ENCODE measurements around the gene KCNT1. TPM values are rescaled to one million over a fixed set of nuclear protein-coding genes. Genes with fewer than 3 reads are reported as not detected.

Gene KCNT1
- polyA plus RNA-seq, 1 donor (not counting 4 experiments of a cell fraction or from before 2014, with no cell fraction given), result not detected

- no peak overlapping the region for H3K9ac ChIP-seq (ENCODE audit: control insufficient read depth, extremely low read depth, insufficient read depth, low read length)
- FAIRE-seq (no peak), DNase-seq (ENCODE audit: low read depth, low spot score) (no peak)
- no peaks in the 10 kb centered on the region for H3K4me1 ChIP-seq (ENCODE audit: control insufficient read depth, extremely low read depth, insufficient read depth, low read length)
- no peaks in the 10 kb centered on the region for H3K36me3 ChIP-seq (ENCODE audit: control insufficient read depth in 2 of 2, extremely low read depth in 1 of 2, insufficient read depth in 2 of 2, low read length in 2 of 2)
- H3K9me1 ChIP-seq (ENCODE audit: control insufficient read depth, extremely low read depth, insufficient read depth, low read length), result no peaks in the 10 kb centered on the region
- dilution Hi-C loops (cut with MboI; ENCODE audit: extremely low pct_ligation_motif_present, low sequenced_read_pairs), result no loop called here
- H3K4me3 ChIP-seq (ENCODE audit: control insufficient read depth in 2 of 3, extremely low read depth in 1 of 3, insufficient read depth in 2 of 3, low read depth in 1 of 3, low read length in 3 of 3), result no peak overlapping the region
- H4K20me1 ChIP-seq (ENCODE audit: control insufficient read depth, extremely low read depth, insufficient read depth, low read length), result no peaks in the 10 kb centered on the region
- H3K27me3 ChIP-seq (ENCODE audit: control insufficient read depth, extremely low read depth, insufficient read depth, low read length), result no peaks in the 10 kb centered on the region
- H3K79me2 ChIP-seq (ENCODE audit: control insufficient read depth, insufficient read depth, low read length), result no peaks in the 10 kb centered on the region
- no peaks in the 10 kb centered on the region for H3K9me3 ChIP-seq (ENCODE audit: control insufficient read depth, low read depth, low read length)
- TF ChIP-seq, protein P1, sequence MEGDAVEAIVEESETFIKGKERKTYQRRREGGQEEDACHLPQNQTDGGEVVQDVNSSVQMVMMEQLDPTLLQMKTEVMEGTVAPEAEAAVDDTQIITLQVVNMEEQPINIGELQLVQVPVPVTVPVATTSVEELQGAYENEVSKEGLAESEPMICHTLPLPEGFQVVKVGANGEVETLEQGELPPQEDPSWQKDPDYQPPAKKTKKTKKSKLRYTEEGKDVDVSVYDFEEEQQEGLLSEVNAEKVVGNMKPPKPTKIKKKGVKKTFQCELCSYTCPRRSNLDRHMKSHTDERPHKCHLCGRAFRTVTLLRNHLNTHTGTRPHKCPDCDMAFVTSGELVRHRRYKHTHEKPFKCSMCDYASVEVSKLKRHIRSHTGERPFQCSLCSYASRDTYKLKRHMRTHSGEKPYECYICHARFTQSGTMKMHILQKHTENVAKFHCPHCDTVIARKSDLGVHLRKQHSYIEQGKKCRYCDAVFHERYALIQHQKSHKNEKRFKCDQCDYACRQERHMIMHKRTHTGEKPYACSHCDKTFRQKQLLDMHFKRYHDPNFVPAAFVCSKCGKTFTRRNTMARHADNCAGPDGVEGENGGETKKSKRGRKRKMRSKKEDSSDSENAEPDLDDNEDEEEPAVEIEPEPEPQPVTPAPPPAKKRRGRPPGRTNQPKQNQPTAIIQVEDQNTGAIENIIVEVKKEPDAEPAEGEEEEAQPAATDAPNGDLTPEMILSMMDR (optimal IDR thresholded peaks at IDR 0.05 in 1 of 3, IDR thresholded peaks at IDR 0.05 in 1 of 3, conservative IDR thresholded peaks at IDR 0.05 in 1 of 3; ENCODE audit: extremely low read depth in 1 of 3, insufficient read depth in 2 of 3, low read length in 3 of 3), result no peak
- TF ChIP-seq EZH2 (IDR thresholded peaks at IDR 0.05; ENCODE audit: low read length), result no peak
- no peak overlapping the region for H2AFZ ChIP-seq (ENCODE audit: control insufficient read depth, low read length)
- no peak overlapping the region for H3K4me2 ChIP-seq (ENCODE audit: control insufficient read depth, extremely low read depth, insufficient read depth, low read depth, low read length)
- H3K27ac ChIP-seq (ENCODE audit: control insufficient read depth, insufficient read depth, low read length), result no peak overlapping the region
Observed at GRCh38 chr9:135743546-135744332, 41.8 kb downstream of the KCNT1 start.

- H3K9me3 ChIP-seq (ENCODE audit: control insufficient read depth, low read depth, low read length), result no peaks in the 10 kb centered on the region
- no peak overlapping the region for H3K4me2 ChIP-seq (ENCODE audit: control insufficient read depth, extremely low read depth, insufficient read depth, low read depth, low read length)
- no peaks in the 10 kb centered on the region for H3K9me1 ChIP-seq (ENCODE audit: control insufficient read depth, extremely low read depth, insufficient read depth, low read length)
- no peaks in the 10 kb centered on the region for H3K27me3 ChIP-seq (ENCODE audit: control insufficient read depth, extremely low read depth, insufficient read depth, low read length)
- H3K79me2 ChIP-seq (ENCODE audit: control insufficient read depth, insufficient read depth, low read length), result no peaks in the 10 kb centered on the region
- H3K27ac ChIP-seq (ENCODE audit: control insufficient read depth, insufficient read depth, low read length), result no peak overlapping the region
- no peak overlapping the region for H2AFZ ChIP-seq (ENCODE audit: control insufficient read depth, low read length)
- DNase-seq (ENCODE audit: low read depth, low spot score), result no peak
- H3K9ac ChIP-seq (ENCODE audit: control insufficient read depth, extremely low read depth, insufficient read depth, low read length), result no peak overlapping the region
- no peak for TF ChIP-seq EZH2 (IDR thresholded peaks at IDR 0.05; ENCODE audit: low read length)
- TF ChIP-seq, protein P1 (optimal IDR thresholded peaks at IDR 0.05 in 1 of 3, IDR thresholded peaks at IDR 0.05 in 1 of 3, conservative IDR thresholded peaks at IDR 0.05 in 1 of 3; ENCODE audit: extremely low read depth in 1 of 3, insufficient read depth in 2 of 3, low read length in 3 of 3), result no peak
- H3K36me3 ChIP-seq (ENCODE audit: control insufficient read depth in 2 of 2, extremely low read depth in 1 of 2, insufficient read depth in 2 of 2, low read length in 2 of 2), result no peaks in the 10 kb centered on the region
- no peak for FAIRE-seq
- H3K4me1 ChIP-seq (ENCODE audit: control insufficient read depth, extremely low read depth, insufficient read depth, low read length), result no peaks in the 10 kb centered on the region
- no peak overlapping the region for H3K4me3 ChIP-seq (ENCODE audit: control insufficient read depth in 2 of 3, extremely low read depth in 1 of 3, insufficient read depth in 2 of 3, low read depth in 1 of 3, low read length in 3 of 3)
- dilution Hi-C loops (cut with MboI; ENCODE audit: extremely low pct_ligation_motif_present, low sequenced_read_pairs), result no loop called here
- H4K20me1 ChIP-seq (ENCODE audit: control insufficient read depth, extremely low read depth, insufficient read depth, low read length), result no peaks in the 10 kb centered on the region
Observed at GRCh38 chr9:135744333-135745070, 42.5 kb downstream of the KCNT1 start.

Measured in keratinocyte (primary cell).